SK-N-SH treated with all-trans-retinoic acid at 6 μM for 48 hours (cell line): ENCODE results near the gene TLCD2.

Source experiments
- ATAC-seq: fragments of 200-7000 bp; cut with Tn5 transposase; 3 replicates; pipeline ENCODE4 v1.9.1; 2020; ENCODE audit warnings: mild to moderate bottlenecking, moderate library complexity
- BACH2 ChIP-seq: fragments of 250-450 bp; sonication (Bioruptor Pico); IDR thresholded peaks from 2 replicates; pipeline ENCODE4 v1.9.0; 2021; ENCODE audit warnings: mild to moderate bottlenecking, borderline replicate concordance
- CREB5 ChIP-seq: fragments of 250-450 bp; sonication (Bioruptor Pico); IDR thresholded peaks from 2 replicates; pipeline ENCODE4 v1.5.1; 2020; ENCODE audit warnings: low read depth, mild to moderate bottlenecking, moderate library complexity
- CSDC2 ChIP-seq: fragments of 250-450 bp; sonication (Bioruptor Pico); IDR thresholded peaks from 2 replicates; pipeline ENCODE4 v1.5.0; 2020; ENCODE audit warnings: mild to moderate bottlenecking, moderate library complexity
- CSRNP3 ChIP-seq: fragments of 250-450 bp; sonication (Bioruptor Pico); IDR thresholded peaks from 2 replicates; pipeline ENCODE4 v1.5.1; 2021; ENCODE audit warnings: mild to moderate bottlenecking, moderate library complexity
- ESRRG ChIP-seq: fragments of 250-450 bp; sonication (Bioruptor Pico); IDR thresholded peaks from 2 replicates; pipeline ENCODE4 v1.6.1; 2021; ENCODE audit warnings: mild to moderate bottlenecking
- GLIS3 ChIP-seq: fragments of 250-450 bp; sonication (Bioruptor Pico); IDR thresholded peaks from 2 replicates; pipeline ENCODE4 v1.5.0; 2020; ENCODE audit warnings: mild to moderate bottlenecking, moderate library complexity
- ISL1 ChIP-seq: fragments of 250-450 bp; sonication (Bioruptor Pico); IDR thresholded peaks from 2 replicates; pipeline ENCODE4 v2.1.2; 2022; ENCODE audit warnings: mild to moderate bottlenecking, moderate library complexity
- OSR1 ChIP-seq: fragments of 250-450 bp; sonication (Bioruptor Pico); IDR thresholded peaks from 2 replicates; pipeline ENCODE4 v1.8.0; 2022; ENCODE audit warnings: moderate library complexity, mild to moderate bottlenecking, inconsistent platforms
- POU6F1 ChIP-seq: fragments of 250-450 bp; sonication (Bioruptor Pico); IDR thresholded peaks from 2 replicates; pipeline ENCODE4 v1.8.0; 2021; ENCODE audit warnings: low read depth, mild to moderate bottlenecking, moderate library complexity, borderline replicate concordance
- PPARA ChIP-seq: fragments of 250-450 bp; sonication (Bioruptor Pico); IDR thresholded peaks from 2 replicates; pipeline ENCODE4 v1.5.0; 2020; ENCODE audit warnings: mild to moderate bottlenecking, borderline replicate concordance
- RARB ChIP-seq: fragments of 250-450 bp; sonication (Bioruptor Pico); IDR thresholded peaks from 2 replicates; pipeline ENCODE4 v1.8.0; 2021; ENCODE audit warnings: mild to moderate bottlenecking, moderate library complexity
- SNAI2 ChIP-seq: fragments of 250-450 bp; sonication (Bioruptor Pico); IDR thresholded peaks from 2 replicates; pipeline ENCODE4 v1.5.0; 2020; ENCODE audit warnings: mild to moderate bottlenecking, moderate library complexity
- TCF4 ChIP-seq: fragments of 250-450 bp; sonication (Bioruptor Pico); IDR thresholded peaks from 2 replicates; pipeline ENCODE4 v1.8.0; 2021; ENCODE audit warnings: mild to moderate bottlenecking, moderate library complexity, borderline replicate concordance
- TOX ChIP-seq: fragments of 250-450 bp; sonication (Bioruptor Pico); IDR thresholded peaks from 2 replicates; pipeline ENCODE4 v1.8.0; 2021; ENCODE audit warnings: mild to moderate bottlenecking, moderate library complexity, borderline replicate concordance
- TSHZ2 ChIP-seq: fragments of 250-450 bp; sonication (Bioruptor Pico); IDR thresholded peaks from 2 replicates; pipeline ENCODE4 v1.5.0; 2020; ENCODE audit warnings: mild to moderate bottlenecking, moderate library complexity
- ZC3H10 ChIP-seq: fragments of 250-450 bp; sonication (Bioruptor Pico); IDR thresholded peaks from 2 replicates; pipeline ENCODE4 v1.5.1; 2021; ENCODE audit warnings: mild to moderate bottlenecking, moderate library complexity
- ZFP3 ChIP-seq: fragments of 250-450 bp; sonication (Bioruptor Pico); IDR thresholded peaks from 2 replicates; pipeline ENCODE4 v1.5.0; 2020; ENCODE audit warnings: mild to moderate bottlenecking, moderate library complexity
- ZFP30 ChIP-seq: fragments of 450-650 bp; formaldehyde crosslinking; IDR thresholded peaks from 2 replicates; pipeline ENCODE4 v1.5.0; 2022; ENCODE audit warnings: mild to moderate bottlenecking, moderate library complexity
- ZNF565 ChIP-seq: fragments of 450-650 bp; formaldehyde crosslinking; conservative IDR thresholded peaks from 2 replicates; pipeline ENCODE4 v1.5.0; 2020; ENCODE audit warnings: low read depth, mild to moderate bottlenecking, moderate library complexity
- ZNF70 ChIP-seq: fragments of 450-650 bp; formaldehyde crosslinking; IDR thresholded peaks from 2 replicates; pipeline ENCODE4 v1.5.0; 2020; ENCODE audit warnings: mild to moderate bottlenecking, moderate library complexity
- ZNF8 ChIP-seq: fragments of 450-650 bp; formaldehyde crosslinking; IDR thresholded peaks from 2 replicates; pipeline ENCODE4 v1.5.0; 2020; ENCODE audit warnings: mild to moderate bottlenecking, moderate library complexity

TLCD2 gene

GRCh38 chr17:1727258-1727789 lies 17.1 kb upstream of the TLCD2 start:
- TF ChIP-seq ZFP30 (CRISPR knock-in tag), result no peak
- TF ChIP-seq ISL1 (CRISPR knock-in tag), result no peak
- no peak for TF ChIP-seq CREB5
- TF ChIP-seq SNAI2, result no peak
- no peak for TF ChIP-seq RARB (CRISPR knock-in tag)
- TF ChIP-seq ZC3H10, result no peak
- TF ChIP-seq PPARA, result no peak
- no peak for TF ChIP-seq GLIS3 (CRISPR knock-in tag)
- no peak for TF ChIP-seq ZNF8 (CRISPR knock-in tag)
- TF ChIP-seq ZNF70 (CRISPR knock-in tag), result no peak
- TF ChIP-seq ZFP3 (CRISPR knock-in tag), result no peak
- no peak for TF ChIP-seq CSRNP3 (CRISPR knock-in tag)
- TF ChIP-seq TOX (CRISPR knock-in tag), result no peak
- no peak for TF ChIP-seq POU6F1
- no peak for TF ChIP-seq TSHZ2 (CRISPR knock-in tag)
- TF ChIP-seq OSR1 (CRISPR knock-in tag), result no peak
- no peak for TF ChIP-seq CSDC2
- no peak for TF ChIP-seq TCF4 (CRISPR knock-in tag)
- TF ChIP-seq, all 23 proteins: peak for 0

GRCh38 chr17:1726626-1727257 lies 16.6 kb upstream of the TLCD2 start:
- no peak for TF ChIP-seq TCF4 (CRISPR knock-in tag)
- TF ChIP-seq POU6F1, result no peak
- TF ChIP-seq BACH2, result no peak
- TF ChIP-seq PPARA, result no peak
- no peak for TF ChIP-seq CSDC2
- no peak for TF ChIP-seq ESRRG (CRISPR knock-in tag)
- no peak for TF ChIP-seq GLIS3 (CRISPR knock-in tag)
- no peak for TF ChIP-seq TSHZ2 (CRISPR knock-in tag)
- no peak for TF ChIP-seq ZNF565 (CRISPR knock-in tag)
- TF ChIP-seq SNAI2, result no peak
- no peak for ATAC-seq

More at GRCh38 chr17:1727258-1727789, 17.1 kb upstream of the TLCD2 start:
- ATAC-seq, result no peak
